ENCODE data around the gene SCN10A.

Gene SCN10A

GRCh38 chr3:38834110-38834509 lies 18.1 kb upstream of the SCN10A start:
- TF ChIP-seq EZH2 (IDR thresholded peaks at IDR 0.05): no peak
- H3K36me3 ChIP-seq (ENCODE audit: insufficient read depth, low read length): no peaks in the 10 kb centered on the region
- H3K4me3 ChIP-seq: no peak overlapping the region
- H3K9ac ChIP-seq (ENCODE audit: insufficient read length): no peak overlapping the region
- no peaks in the 10 kb centered on the region for H3K9me3 ChIP-seq (ENCODE audit: low read depth, low read length)
- H3K27ac ChIP-seq: no peak overlapping the region
- no peak for DNase-seq (ENCODE audit: low read depth, low spot score)

GRCh38 chr3:38829404-38829803 lies 13.4 kb upstream of the SCN10A start:
- no peaks in the 10 kb centered on the region for H3K9me3 ChIP-seq (ENCODE audit: low read depth, low read length)
- no peak overlapping the region for H3K27ac ChIP-seq
- TF ChIP-seq POLR2AphosphoS5 (IDR thresholded peaks at IDR 0.05; ENCODE audit: borderline replicate concordance, low read depth, low read length) (no peak), EZH2 (IDR thresholded peaks at IDR 0.05) (no peak), FOXP2 (optimal IDR thresholded peaks at IDR 0.05; ENCODE audit: control extremely low read depth, extremely low read length, insufficient read depth) (no peak)
- H3K4me3 ChIP-seq: no peak overlapping the region
- no peak for DNase-seq (ENCODE audit: low read depth, low spot score)
- no peak overlapping the region for H3K9ac ChIP-seq (ENCODE audit: insufficient read length)
- no peaks in the 10 kb centered on the region for H3K36me3 ChIP-seq (ENCODE audit: insufficient read depth, low read length)

- DNase-seq (ENCODE audit: low read depth, low spot score): no peak
- H3K9ac ChIP-seq (ENCODE audit: insufficient read length): no peak overlapping the region
- H3K36me3 ChIP-seq (ENCODE audit: insufficient read depth, low read length): no peaks in the 10 kb centered on the region
- no peaks in the 10 kb centered on the region for H3K9me3 ChIP-seq (ENCODE audit: low read depth, low read length)
- no peak overlapping the region for H3K4me3 ChIP-seq
- no peak for TF ChIP-seq EZH2 (IDR thresholded peaks at IDR 0.05)
- no peak for TF ChIP-seq POLR2AphosphoS5 (IDR thresholded peaks at IDR 0.05; ENCODE audit: borderline replicate concordance, low read depth, low read length)
- no peak for TF ChIP-seq FOXP2 (optimal IDR thresholded peaks at IDR 0.05; ENCODE audit: control extremely low read depth, extremely low read length, insufficient read depth)
- no peak overlapping the region for H3K27ac ChIP-seq
Observed at GRCh38 chr3:38828681-38829080, 12.7 kb upstream of the SCN10A start.

- Histone ChIP-seq H3K27ac (no peak overlapping the region), H3K9ac (ENCODE audit: insufficient read length) (no peak overlapping the region), H3K9me3 (ENCODE audit: low read depth, low read length) (no peaks in the 10 kb centered on the region), H3K36me3 (ENCODE audit: insufficient read depth, low read length) (no peaks in the 10 kb centered on the region), H3K4me3 (no peak overlapping the region)
- TF ChIP-seq EZH2 (IDR thresholded peaks at IDR 0.05) (no peak), FOXP2 (optimal IDR thresholded peaks at IDR 0.05; ENCODE audit: control extremely low read depth, extremely low read length, insufficient read depth) (no peak), POLR2AphosphoS5 (IDR thresholded peaks at IDR 0.05; ENCODE audit: borderline replicate concordance, low read depth, low read length) (no peak)
- DNase-seq (ENCODE audit: low read depth, low spot score): no peak
Observed at GRCh38 chr3:38827791-38828190, 11.8 kb upstream of the SCN10A start.

GRCh38 chr3:38826001-38826400 lies 10.0 kb upstream of the SCN10A start:
- H3K9ac ChIP-seq (ENCODE audit: insufficient read length): no peak overlapping the region
- H3K9me3 ChIP-seq (ENCODE audit: low read depth, low read length): no peaks in the 10 kb centered on the region
- no peak for DNase-seq (ENCODE audit: low read depth, low spot score)
- no peaks in the 10 kb centered on the region for H3K36me3 ChIP-seq (ENCODE audit: insufficient read depth, low read length)
- H3K4me3 ChIP-seq: no peak overlapping the region
- TF ChIP-seq EZH2 (IDR thresholded peaks at IDR 0.05) (no peak), FOXP2 (optimal IDR thresholded peaks at IDR 0.05; ENCODE audit: control extremely low read depth, extremely low read length, insufficient read depth) (no peak), POLR2AphosphoS5 (IDR thresholded peaks at IDR 0.05; ENCODE audit: borderline replicate concordance, low read depth, low read length) (no peak)
- no peak overlapping the region for H3K27ac ChIP-seq

GRCh38 chr3:38824349-38824748 lies 8.3 kb upstream of the SCN10A start:
- Histone ChIP-seq H3K9ac (ENCODE audit: insufficient read length) (no peak overlapping the region), H3K9me3 (ENCODE audit: low read depth, low read length) (no peaks in the 10 kb centered on the region), H3K4me3 (no peak overlapping the region), H3K36me3 (ENCODE audit: insufficient read depth, low read length) (no peaks in the 10 kb centered on the region), H3K27ac (no peak overlapping the region)
- TF ChIP-seq FOXP2 (optimal IDR thresholded peaks at IDR 0.05; ENCODE audit: control extremely low read depth, extremely low read length, insufficient read depth) (no peak), EZH2 (IDR thresholded peaks at IDR 0.05) (no peak), POLR2AphosphoS5 (IDR thresholded peaks at IDR 0.05; ENCODE audit: borderline replicate concordance, low read depth, low read length) (no peak)
- no peak for DNase-seq (ENCODE audit: low read depth, low spot score)

- Histone ChIP-seq H3K36me3 (ENCODE audit: insufficient read depth, low read length) (no peaks in the 10 kb centered on the region), H3K9ac (ENCODE audit: insufficient read length) (no peak overlapping the region), H3K4me3 (no peak overlapping the region), H3K27ac (no peak overlapping the region), H3K9me3 (ENCODE audit: low read depth, low read length) (no peaks in the 10 kb centered on the region)
- TF ChIP-seq FOXP2 (optimal IDR thresholded peaks at IDR 0.05; ENCODE audit: control extremely low read depth, extremely low read length, insufficient read depth): no peak
- no peak for TF ChIP-seq EZH2 (IDR thresholded peaks at IDR 0.05)
- no peak for TF ChIP-seq POLR2AphosphoS5 (IDR thresholded peaks at IDR 0.05; ENCODE audit: borderline replicate concordance, low read depth, low read length)
- no peak for DNase-seq (ENCODE audit: low read depth, low spot score)
Observed at GRCh38 chr3:38823722-38824121, 7.7 kb upstream of the SCN10A start.

GRCh38 chr3:38823186-38823585 lies 7.2 kb upstream of the SCN10A start:
- TF ChIP-seq POLR2AphosphoS5 (IDR thresholded peaks at IDR 0.05; ENCODE audit: borderline replicate concordance, low read depth, low read length): no peak
- H3K36me3 ChIP-seq (ENCODE audit: insufficient read depth, low read length): no peaks in the 10 kb centered on the region
- no peak overlapping the region for H3K9ac ChIP-seq (ENCODE audit: insufficient read length)
- no peak for DNase-seq (ENCODE audit: low read depth, low spot score)
- no peaks in the 10 kb centered on the region for H3K9me3 ChIP-seq (ENCODE audit: low read depth, low read length)
- no peak overlapping the region for H3K27ac ChIP-seq
- no peak overlapping the region for H3K4me3 ChIP-seq

GRCh38 chr3:38811822-38812221 lies 4.2 kb downstream of the SCN10A start:
- H3K9ac ChIP-seq (ENCODE audit: insufficient read length): no peak overlapping the region
- no peak for DNase-seq (ENCODE audit: low read depth, low spot score)
- H3K9me3 ChIP-seq (ENCODE audit: low read depth, low read length): no peaks in the 10 kb centered on the region
- H3K4me3 ChIP-seq: no peak overlapping the region
- no peak overlapping the region for H3K27ac ChIP-seq
- TF ChIP-seq POLR2AphosphoS5 (IDR thresholded peaks at IDR 0.05; ENCODE audit: borderline replicate concordance, low read depth, low read length) (no peak), FOXP2 (optimal IDR thresholded peaks at IDR 0.05; ENCODE audit: control extremely low read depth, extremely low read length, insufficient read depth) (no peak), EZH2 (IDR thresholded peaks at IDR 0.05) (no peak)
- H3K36me3 ChIP-seq (ENCODE audit: insufficient read depth, low read length): no peaks in the 10 kb centered on the region

Measured in SK-N-MC (cell line).